ENCODE measurements around the gene MINK1. TPM values are rescaled to one million over a fixed set of nuclear protein-coding genes. Genes with fewer than 3 reads are reported as not detected.

Gene MINK1
- total and polyA plus RNA-seq, 2 of the 13 experiments (the other 11 are each of a cell fraction or from before 2014, with no cell fraction given) = 17.2 to 63.9 TPM

DNA sequence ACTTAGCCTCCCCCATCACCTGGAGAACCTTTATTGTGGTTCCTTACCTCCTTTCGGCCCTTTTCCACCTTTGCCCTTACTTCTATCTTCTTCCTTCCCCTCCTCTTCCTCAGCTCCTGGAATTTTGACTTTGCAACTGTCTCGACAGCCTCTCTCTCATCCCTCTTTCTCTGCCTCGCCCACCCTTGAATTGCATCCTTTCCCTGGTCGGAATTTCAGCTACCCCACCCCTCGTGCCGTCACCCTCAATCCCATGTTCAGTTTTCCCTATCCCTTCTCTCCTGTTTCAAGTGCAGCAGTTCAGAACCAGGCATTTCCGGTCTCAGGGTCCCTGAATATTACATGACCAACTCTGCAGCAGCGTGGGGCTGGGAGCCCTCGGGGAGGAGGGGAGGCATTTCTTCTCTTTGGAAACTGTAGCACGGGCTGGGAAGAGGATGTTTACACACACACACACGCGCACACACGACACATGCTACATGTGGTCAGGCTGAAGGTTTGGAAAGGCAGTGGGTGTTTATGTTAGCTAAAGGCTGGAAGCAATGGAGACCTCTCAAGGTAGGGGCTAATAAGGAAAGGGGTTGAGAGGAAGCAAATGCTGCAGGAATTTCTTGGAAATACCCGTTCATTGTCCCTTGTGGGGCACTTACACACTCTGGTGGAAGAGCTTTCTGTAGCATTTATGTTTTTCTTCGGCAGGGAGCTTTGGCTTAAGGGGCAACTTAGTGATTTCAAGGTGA, 971 bp downstream of the MINK1 start (continued):
- TF ChIP-seq, protein P1, sequence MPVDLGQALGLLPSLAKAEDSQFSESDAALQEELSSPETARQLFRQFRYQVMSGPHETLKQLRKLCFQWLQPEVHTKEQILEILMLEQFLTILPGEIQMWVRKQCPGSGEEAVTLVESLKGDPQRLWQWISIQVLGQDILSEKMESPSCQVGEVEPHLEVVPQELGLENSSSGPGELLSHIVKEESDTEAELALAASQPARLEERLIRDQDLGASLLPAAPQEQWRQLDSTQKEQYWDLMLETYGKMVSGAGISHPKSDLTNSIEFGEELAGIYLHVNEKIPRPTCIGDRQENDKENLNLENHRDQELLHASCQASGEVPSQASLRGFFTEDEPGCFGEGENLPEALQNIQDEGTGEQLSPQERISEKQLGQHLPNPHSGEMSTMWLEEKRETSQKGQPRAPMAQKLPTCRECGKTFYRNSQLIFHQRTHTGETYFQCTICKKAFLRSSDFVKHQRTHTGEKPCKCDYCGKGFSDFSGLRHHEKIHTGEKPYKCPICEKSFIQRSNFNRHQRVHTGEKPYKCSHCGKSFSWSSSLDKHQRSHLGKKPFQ (CRISPR knock-in tag; IDR thresholded peaks at IDR 0.05; ENCODE audit: insufficient replicate concordance) = peak; percentile 16
- TF ChIP-seq ZNF777 (CRISPR knock-in tag; IDR thresholded peaks at IDR 0.05) = no peak
- no peak for TF ChIP-seq EHMT2 (IDR thresholded peaks at IDR 0.05; ENCODE audit: borderline replicate concordance, low read depth, low read length)
- TF ChIP-seq, protein P2, sequence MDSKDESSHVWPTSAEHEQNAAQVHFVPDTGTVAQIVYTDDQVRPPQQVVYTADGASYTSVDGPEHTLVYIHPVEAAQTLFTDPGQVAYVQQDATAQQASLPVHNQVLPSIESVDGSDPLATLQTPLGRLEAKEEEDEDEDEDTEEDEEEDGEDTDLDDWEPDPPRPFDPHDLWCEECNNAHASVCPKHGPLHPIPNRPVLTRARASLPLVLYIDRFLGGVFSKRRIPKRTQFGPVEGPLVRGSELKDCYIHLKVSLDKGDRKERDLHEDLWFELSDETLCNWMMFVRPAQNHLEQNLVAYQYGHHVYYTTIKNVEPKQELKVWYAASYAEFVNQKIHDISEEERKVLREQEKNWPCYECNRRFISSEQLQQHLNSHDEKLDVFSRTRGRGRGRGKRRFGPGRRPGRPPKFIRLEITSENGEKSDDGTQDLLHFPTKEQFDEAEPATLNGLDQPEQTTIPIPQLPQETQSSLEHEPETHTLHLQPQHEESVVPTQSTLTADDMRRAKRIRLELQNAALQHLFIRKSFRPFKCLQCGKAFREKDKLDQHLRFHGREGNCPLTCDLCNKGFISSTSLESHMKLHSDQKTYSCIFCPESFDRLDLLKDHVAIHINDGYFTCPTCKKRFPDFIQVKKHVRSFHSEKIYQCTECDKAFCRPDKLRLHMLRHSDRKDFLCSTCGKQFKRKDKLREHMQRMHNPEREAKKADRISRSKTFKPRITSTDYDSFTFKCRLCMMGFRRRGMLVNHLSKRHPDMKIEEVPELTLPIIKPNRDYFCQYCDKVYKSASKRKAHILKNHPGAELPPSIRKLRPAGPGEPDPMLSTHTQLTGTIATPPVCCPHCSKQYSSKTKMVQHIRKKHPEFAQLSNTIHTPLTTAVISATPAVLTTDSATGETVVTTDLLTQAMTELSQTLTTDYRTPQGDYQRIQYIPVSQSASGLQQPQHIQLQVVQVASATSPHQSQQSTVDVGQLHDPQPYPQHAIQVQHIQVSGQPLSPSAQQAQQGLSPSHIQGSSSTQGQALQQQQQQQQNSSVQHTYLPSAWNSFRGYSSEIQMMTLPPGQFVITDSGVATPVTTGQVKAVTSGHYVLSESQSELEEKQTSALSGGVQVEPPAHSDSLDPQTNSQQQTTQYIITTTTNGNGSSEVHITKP (CRISPR knock-in tag; IDR thresholded peaks at IDR 0.05; ENCODE audit: low read depth) = no peak
- TF ChIP-seq HDAC6 (IDR thresholded peaks at IDR 0.05; ENCODE audit: low read depth, low read length) = no peak
- no peak for TF ChIP-seq PPARG (CRISPR knock-in tag; conservative IDR thresholded peaks at IDR 0.05)
- 0 out of 2 replicates have a peak, but pooled peaks have one; percentile 22 for TF ChIP-seq KMT2B (CRISPR knock-in tag; IDR thresholded peaks at IDR 0.05)
- TF ChIP-seq MAZ (IDR thresholded peaks at IDR 0.05; ENCODE audit: borderline replicate concordance, low read depth, low read length) = no peak
- TF ChIP-seq MAZ (CRISPR knock-in tag; IDR thresholded peaks at IDR 0.05; ENCODE audit: low read depth) = no peak
- TF ChIP-seq MED1 (CRISPR knock-in tag; IDR thresholded peaks at IDR 0.05) = peak; percentile 1; the same call in 1 of the 2 replicates
- 0 out of 2 replicates have a peak, but pooled peaks have one; percentile 29 for TF ChIP-seq MYPOP (CRISPR knock-in tag; IDR thresholded peaks at IDR 0.05)
- TF ChIP-seq YEATS2 (CRISPR knock-in tag; IDR thresholded peaks at IDR 0.05; ENCODE audit: borderline replicate concordance) = no peak
- TF ChIP-seq ARNT (IDR thresholded peaks at IDR 0.05) = no peak
- TF ChIP-seq ZC3H13 (CRISPR knock-in tag; IDR thresholded peaks at IDR 0.05) = 0 out of 2 replicates have a peak, but pooled peaks have one; percentile 8
- 0 out of 2 replicates have a peak, but pooled peaks have one; percentile 43 for TF ChIP-seq FOXA3 (CRISPR knock-in tag; IDR thresholded peaks at IDR 0.05)
- 0 out of 2 replicates have a peak, but pooled peaks have one; percentile 1 for TF ChIP-seq ZNF546 (CRISPR knock-in tag; conservative IDR thresholded peaks at IDR 0.05)
- no peak for TF ChIP-seq NRL (CRISPR knock-in tag; IDR thresholded peaks at IDR 0.05; ENCODE audit: borderline replicate concordance)
- TF ChIP-seq SMAD9 (CRISPR knock-in tag; IDR thresholded peaks at IDR 0.05) = no peak
